GM23338 (cell line): ENCODE measurements around the gene DOCK2. TPM values are rescaled to one million over a fixed set of nuclear protein-coding genes. Genes with fewer than 3 reads are reported as not detected.

ENCODE experiments used
- ATAC-seq: fragments of 200-7000 bp; cut with Tn5 transposase; 3 replicates; pipeline ENCODE4 v1.9.1; 2020
- DNase-seq: peaks from one replicate; pipeline ENCODE4 v3.0.0-alpha.2; 2015; ENCODE audit warnings: low spot score
- H2AFZ ChIP-seq: fragments of 200-600 bp; sonication (generic); 2 replicates; pipeline ENCODE4 v1.8.0; 2016; ENCODE audit warnings: antibody characterized with exemption, mild to moderate bottlenecking, moderate library complexity
- H3F3A ChIP-seq: fragments of 200-600 bp; sonication (generic); replicated peaks from 2 replicates; pipeline ENCODE4 v1.8.0; 2017; ENCODE audit warnings: antibody characterized with exemption, mixed run types, low read depth
- H3K27ac ChIP-seq: fragments of 200-600 bp; sonication (generic); 2 replicates; pipeline ENCODE4 v1.6.1; 2016; ENCODE audit warnings: low read depth
- H3K27me3 ChIP-seq: fragments of 200-600 bp; sonication (generic); 2 replicates; pipeline ENCODE4 v1.8.0; 2016; ENCODE audit warnings: mild to moderate bottlenecking, mixed run types, moderate library complexity; ENCODE audit not compliant: insufficient read depth
- H3K36me3 ChIP-seq: fragments of 200-600 bp; sonication (generic); 2 replicates; pipeline ENCODE4 v1.8.0; 2016; ENCODE audit warnings: mild to moderate bottlenecking; ENCODE audit not compliant: insufficient read depth
- H3K4me1 ChIP-seq: fragments of 200-600 bp; sonication (generic); 2 replicates; pipeline ENCODE4 v1.8.0; 2016; ENCODE audit warnings: mild to moderate bottlenecking, moderate library complexity; ENCODE audit not compliant: insufficient read depth
- H3K4me2 ChIP-seq: fragments of 200-600 bp; sonication (generic); 2 replicates; pipeline ENCODE4 v1.7.1; 2017; ENCODE audit warnings: mixed run types
- H3K4me3 ChIP-seq: fragments of 200-600 bp; sonication (generic); 2 replicates; pipeline ENCODE4 v1.6.1; 2016; ENCODE audit warnings: mixed run types
- H3K79me2 ChIP-seq: fragments of 200-600 bp; sonication (generic); replicated peaks from 2 replicates; pipeline ENCODE4 v1.8.0; 2017; ENCODE audit warnings: mild to moderate bottlenecking; ENCODE audit not compliant: insufficient read depth
- H3K9me2 ChIP-seq: fragments of 200-600 bp; sonication (generic); 2 replicates; pipeline ENCODE4 v1.8.0; 2017; ENCODE audit not compliant: insufficient read depth
- H4K20me1 ChIP-seq: fragments of 200-600 bp; sonication (generic); replicated peaks from 2 replicates; pipeline ENCODE4 v1.8.0; 2017; ENCODE audit warnings: mild to moderate bottlenecking; ENCODE audit not compliant: insufficient read depth
- H3K27ac Mint-ChIP-seq: 2 replicates; pipeline ENCODE4 v1.8.0; 2020; ENCODE audit warnings: inconsistent platforms, mild to moderate bottlenecking, moderate library complexity, mixed read lengths
- H3K27me3 Mint-ChIP-seq: 3 replicates; pipeline ENCODE4 v1.8.0; 2022; ENCODE audit warnings: low read depth, mild to moderate bottlenecking, moderate library complexity, mixed read lengths, inconsistent platforms; ENCODE audit not compliant: insufficient read depth, poor library complexity
- H3K36me3 Mint-ChIP-seq: 3 replicates; pipeline ENCODE4 v1.8.0; 2021; ENCODE audit warnings: low read depth, mild to moderate bottlenecking, inconsistent platforms, moderate library complexity, mixed read lengths
- H3K4me1 Mint-ChIP-seq: 3 replicates; pipeline ENCODE4 v1.8.0; 2020; ENCODE audit warnings: mild to moderate bottlenecking, inconsistent platforms, mixed read lengths
- H3K4me3 Mint-ChIP-seq: 3 replicates; pipeline ENCODE4 v1.8.0; 2021; ENCODE audit warnings: moderate library complexity, mild to moderate bottlenecking, inconsistent platforms, mixed read lengths
- H3K9me3 Mint-ChIP-seq: 3 replicates; pipeline ENCODE4 v1.8.0; 2020; ENCODE audit warnings: moderate library complexity, mild to moderate bottlenecking, inconsistent platforms, mixed read lengths
- CREB1 ChIP-seq: fragments of 250-450 bp; sonication (Bioruptor Pico); IDR thresholded peaks from 2 replicates; pipeline ENCODE4 v1.5.0; 2020; ENCODE audit warnings: low read depth, mild to moderate bottlenecking, moderate library complexity
- CTCF ChIP-seq, 2 experiments: fragments of 200-600 bp in 1 of 2; sonication (generic) in 1 of 2; conservative IDR thresholded peaks; 2 replicates each; pipeline versions ENCODE4 v1.5.1 to v1.6.1; 2016 to 2017; ENCODE audit warnings: antibody characterized with exemption in 2 of 2, low read depth in 2 of 2, mild to moderate bottlenecking in 2 of 2, moderate library complexity in 1 of 2
- ETS1 ChIP-seq: IDR thresholded peaks from 2 replicates; pipeline ENCODE4 v1.6.1; 2016; ENCODE audit warnings: antibody characterized with exemption
- EZH2 ChIP-seq: fragments of 200-600 bp; sonication (generic); IDR thresholded peaks from one replicate; pipeline ENCODE4 v1.8.0; 2017; ENCODE audit warnings: antibody characterized with exemption, mild to moderate bottlenecking, low read depth; ENCODE audit not compliant: unreplicated experiment
- EZH2phosphoT487 ChIP-seq: fragments of 200-600 bp; sonication (generic); IDR thresholded peaks from one replicate; pipeline ENCODE4 v1.8.1; 2018; ENCODE audit warnings: antibody characterized with exemption; ENCODE audit not compliant: unreplicated experiment
- JUNB ChIP-seq: IDR thresholded peaks from one replicate; pipeline ENCODE4 v1.6.1; 2016; ENCODE audit warnings: antibody characterized with exemption; ENCODE audit not compliant: unreplicated experiment
- NANOG ChIP-seq: IDR thresholded peaks from 2 replicates; pipeline ENCODE4 v1.6.1; 2016; ENCODE audit warnings: antibody characterized with exemption, borderline replicate concordance
- POLR2AphosphoS5 ChIP-seq: IDR thresholded peaks from 2 replicates; pipeline ENCODE4 v1.6.1; 2016; ENCODE audit warnings: antibody characterized with exemption, low read depth
- REST ChIP-seq: IDR thresholded peaks from one replicate; pipeline ENCODE4 v1.6.1; 2018; ENCODE audit warnings: antibody characterized with exemption; ENCODE audit not compliant: unreplicated experiment
- STAT1 ChIP-seq: IDR thresholded peaks from one replicate; pipeline ENCODE4 v1.6.1; 2016; ENCODE audit warnings: antibody characterized with exemption; ENCODE audit not compliant: unreplicated experiment
- ZNF114 ChIP-seq: fragments of 250-450 bp; sonication (Bioruptor Pico); IDR thresholded peaks from 2 replicates; pipeline ENCODE4 v1.5.0; 2020; ENCODE audit warnings: mild to moderate bottlenecking, moderate library complexity
- ZNF331 ChIP-seq: fragments of 250-450 bp; sonication (Bioruptor Pico); IDR thresholded peaks from 2 replicates; pipeline ENCODE4 v1.5.0; 2020; ENCODE audit warnings: low read depth, mild to moderate bottlenecking, moderate library complexity
- ZNF462 ChIP-seq: fragments of 250-450 bp; sonication (Bioruptor Pico); IDR thresholded peaks from 2 replicates; pipeline ENCODE4 v1.5.0; 2020; ENCODE audit warnings: mild to moderate bottlenecking, moderate library complexity
- polyA plus RNA-seq: library from polyadenylated mRNA; unstranded; fragments of >200 nt; fragmentation: Nextera tagmentation; extraction: Ambion mirVana; gene quantifications from 2 replicates; pipeline ENCODE4 v1.2.1, GENCODE V29; 2016
- total RNA-seq: library from RNA; depleted of rRNA; stranded (reverse); fragments of >200 nt; shearing (Covaris generic); gene quantifications from 2 replicates; pipeline ENCODE4 v1.2.3, GENCODE V29; 2014

DOCK2 gene
- total and polyA plus RNA-seq, 2 experiments from 2014 or later, result 3.7 to 9.4 TPM

GRCh38 chr5:169848271-169848670 is 211.2 kb downstream of the DOCK2 start:
- Histone ChIP-seq H2AFZ (no peak overlapping the region), H3K4me3 (no peak overlapping the region), H3K9me2 (no peaks in the 10 kb centered on the region), H3K27ac (no peak overlapping the region), H3K27me3 (no peaks in the 10 kb centered on the region), H3K79me2 (no peaks in the 10 kb centered on the region), H3K4me2 (no peak overlapping the region), H4K20me1 (no peaks in the 10 kb centered on the region), H3K4me1 (no peaks in the 10 kb centered on the region), H3F3A (no peaks in the 10 kb centered on the region), H3K36me3 (no peaks in the 10 kb centered on the region)
- H3K27ac Mint-ChIP-seq, result no peak overlapping the region
- no peak for ATAC-seq
- no peak overlapping the region for H3K4me3 Mint-ChIP-seq
- H3K4me1 Mint-ChIP-seq, result no peaks in the 10 kb centered on the region
- TF ChIP-seq NANOG (no peak), JUNB (no peak), ZNF462 (CRISPR knock-in tag) (no peak), STAT1 (no peak), CTCF (conservative IDR thresholded peaks at IDR 0.05; ENCODE audit: low read depth in 2 of 2) (no peak), CREB1 (CRISPR knock-in tag) (no peak), ZNF331 (CRISPR knock-in tag) (no peak), EZH2phosphoT487 (no peak), POLR2AphosphoS5 (no peak), REST (no peak), ZNF114 (CRISPR knock-in tag) (no peak), ETS1 (no peak), EZH2 (no peak)
- no peak for DNase-seq
- no peaks in the 10 kb centered on the region for H3K27me3 Mint-ChIP-seq
- H3K9me3 Mint-ChIP-seq, result peaks cover 27% of the 10 kb centered on the region
- peaks cover 16% of the 10 kb centered on the region for H3K36me3 Mint-ChIP-seq
